Gastroesophageal sphincter (tissue), 3 donors: ENCODE data around the gene MEAF6.

Experiments
- EP300 ChIP-seq: sonication (generic); formaldehyde crosslinking; IDR thresholded peaks from one replicate; pipeline ENCODE4 v1.6.1; 2017; ENCODE audit warnings: antibody characterized with exemption, mild to moderate bottlenecking
- POLR2A ChIP-seq, 2 donors: fragments of 450-650 bp; IDR thresholded peaks; one replicate each; pipeline ENCODE4 v1.6.1; 2017; ENCODE audit warnings: antibody characterized with exemption in 2 of 2, mild to moderate bottlenecking in 2 of 2, moderate library complexity in 1 of 2
- POLR2AphosphoS5 ChIP-seq: sonication (generic); formaldehyde crosslinking; IDR thresholded peaks from one replicate; pipeline ENCODE4 v1.6.1; 2017; ENCODE audit warnings: antibody characterized with exemption
- TF ChIP-seq, protein P1 (sequence below), 4 experiments: fragments of 200-600 bp in 2 of 4; fragments of 450-650 bp in 2 of 4; sonication (generic) in 1 of 4; IDR thresholded peaks; one replicate each; pipeline ENCODE4 v1.5.1; 2017 to 2019; ENCODE audit warnings: antibody characterized with exemption in 4 of 4, mild to moderate bottlenecking in 2 of 4, moderate library complexity in 2 of 4

GRCh38 chr1:37495875-37496274 lies 18.7 kb downstream of the MEAF6 start:
- TF ChIP-seq EP300 (no peak), POLR2AphosphoS5 (no peak), POLR2A (IDR thresholded peaks at IDR 0.05) (no peak)
- TF ChIP-seq, protein P1, sequence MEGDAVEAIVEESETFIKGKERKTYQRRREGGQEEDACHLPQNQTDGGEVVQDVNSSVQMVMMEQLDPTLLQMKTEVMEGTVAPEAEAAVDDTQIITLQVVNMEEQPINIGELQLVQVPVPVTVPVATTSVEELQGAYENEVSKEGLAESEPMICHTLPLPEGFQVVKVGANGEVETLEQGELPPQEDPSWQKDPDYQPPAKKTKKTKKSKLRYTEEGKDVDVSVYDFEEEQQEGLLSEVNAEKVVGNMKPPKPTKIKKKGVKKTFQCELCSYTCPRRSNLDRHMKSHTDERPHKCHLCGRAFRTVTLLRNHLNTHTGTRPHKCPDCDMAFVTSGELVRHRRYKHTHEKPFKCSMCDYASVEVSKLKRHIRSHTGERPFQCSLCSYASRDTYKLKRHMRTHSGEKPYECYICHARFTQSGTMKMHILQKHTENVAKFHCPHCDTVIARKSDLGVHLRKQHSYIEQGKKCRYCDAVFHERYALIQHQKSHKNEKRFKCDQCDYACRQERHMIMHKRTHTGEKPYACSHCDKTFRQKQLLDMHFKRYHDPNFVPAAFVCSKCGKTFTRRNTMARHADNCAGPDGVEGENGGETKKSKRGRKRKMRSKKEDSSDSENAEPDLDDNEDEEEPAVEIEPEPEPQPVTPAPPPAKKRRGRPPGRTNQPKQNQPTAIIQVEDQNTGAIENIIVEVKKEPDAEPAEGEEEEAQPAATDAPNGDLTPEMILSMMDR (IDR thresholded peaks at IDR 0.05), result no peak
